ENCODE results near the gene THADA. TPM values are rescaled to one million over a fixed set of nuclear protein-coding genes. Genes with fewer than 3 reads are reported as not detected.
"Not testable (repeated sequence)": the region's sequence is repeated elsewhere in the genome, so short reads cannot be mapped to it uniquely, and the experiment has no call there.

THADA gene
- total and polyA plus RNA-seq, 2 donors (not counting 3 experiments of a cell fraction or from before 2014, with no cell fraction given): 22.6 to 25.3 TPM

DNA sequence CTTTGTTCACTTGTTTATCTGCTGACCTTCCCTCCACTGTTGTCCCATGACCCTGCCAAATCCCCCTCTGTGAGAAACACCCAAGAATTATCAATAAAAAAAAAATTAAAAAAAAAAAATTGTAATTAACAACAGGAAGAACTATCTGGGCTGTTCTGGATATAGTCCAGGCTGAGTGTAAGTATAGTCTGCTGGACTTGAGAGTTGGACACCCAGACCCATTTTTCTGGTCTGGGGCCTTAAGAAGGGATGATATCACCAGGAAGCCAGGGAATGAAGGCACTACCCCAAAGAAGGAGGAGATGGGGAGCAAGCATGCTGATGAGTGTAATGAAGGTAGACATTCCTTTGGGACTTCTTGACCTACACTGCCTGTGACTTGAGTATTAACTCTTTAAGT lies 297.3 kb downstream of the THADA start:
- intact Hi-C loops (cut with micrococcal nuclease) (no loop called here), dilution Hi-C loops (cut with MboI; ENCODE audit: extremely low pct_ligation_motif_present, low sequenced_read_pairs) (no loop called here)
- H3K4me2 ChIP-seq (ENCODE audit: insufficient read depth, low read length): no peak overlapping the region
- DNase-seq (ENCODE audit: low read depth, low spot score): no peak
- H3K79me2 ChIP-seq (ENCODE audit: control insufficient read depth, insufficient read depth, low read length): no peaks in the 10 kb centered on the region
- no peaks in the 10 kb centered on the region for H3K27me3 ChIP-seq (ENCODE audit: control insufficient read depth in 2 of 2, insufficient read depth in 2 of 2, low read length in 2 of 2)
- H3K9me1 ChIP-seq (replicated peaks; ENCODE audit: control insufficient read depth, extremely low read depth, insufficient read depth, low read length): no peaks in the 10 kb centered on the region
- no peak for FAIRE-seq
- no peaks in the 10 kb centered on the region for H3K9me3 ChIP-seq (replicated peaks; ENCODE audit: control insufficient read depth, insufficient read depth, low read length)
- no peaks in the 10 kb centered on the region for H4K20me1 ChIP-seq (replicated peaks; ENCODE audit: control insufficient read depth, extremely low read depth, insufficient read depth, low read length)
- no peak overlapping the region for H2AFZ ChIP-seq (ENCODE audit: low read depth, low read length)
- TF ChIP-seq CTCF (IDR thresholded peaks at IDR 0.05; ENCODE audit: extremely low read depth in 1 of 2, insufficient read depth in 1 of 2, low read depth in 1 of 2, low read length in 2 of 2): no peak
- TF ChIP-seq POLR2AphosphoS5 (IDR thresholded peaks at IDR 0.05; ENCODE audit: insufficient read depth, low read depth, low read length): no peak
- TF ChIP-seq EZH2 (IDR thresholded peaks at IDR 0.05; ENCODE audit: borderline replicate concordance, low read depth, low read length, severe bottlenecking): no peak
- no peak for TF ChIP-seq POLR2A (IDR thresholded peaks at IDR 0.05; ENCODE audit: low read depth, low read length)
- no peak for TF ChIP-seq JUN (IDR thresholded peaks at IDR 0.05; ENCODE audit: borderline replicate concordance, insufficient read depth, insufficient read length, low read depth)
- TF ChIP-seq MYC (IDR thresholded peaks at IDR 0.05; ENCODE audit: low read depth, low read length): no peak
- no peak for TF ChIP-seq GATA2 (IDR thresholded peaks at IDR 0.05; ENCODE audit: insufficient read depth, insufficient read length, low read depth, low read length)
- no peak for TF ChIP-seq MAX (IDR thresholded peaks at IDR 0.05; ENCODE audit: insufficient read depth, insufficient read length)
- ChIA-PET POLR2A (no interaction called here), CTCF (interaction anchor here (0.6 kb wide), 1 partner anchor 161 kb away, joined by 4 read pairs; no protein-coding TSS in a partner anchor)
- no TSS peak for BruUV-seq (replicated peaks)
- no peak overlapping the region for H3K27ac ChIP-seq (ENCODE audit: insufficient read depth, low read depth, low read length)
- H3K9ac ChIP-seq (replicated peaks; ENCODE audit: extremely low read depth, insufficient read depth, low read length): no peak overlapping the region
- no peaks in the 10 kb centered on the region for H3K36me3 ChIP-seq (ENCODE audit: control insufficient read depth in 2 of 2, extremely low read depth in 1 of 2, insufficient read depth in 2 of 2, low read length in 2 of 2)
- H3K4me1 ChIP-seq (ENCODE audit: control insufficient read depth, extremely low read depth, insufficient read depth, low read length): peaks cover 10% of the 10 kb centered on the region
- no peak overlapping the region for H3K4me3 ChIP-seq (replicated peaks in 1 of 3; ENCODE audit: insufficient read depth in 1 of 3, low read depth in 1 of 3, low read length in 3 of 3)

DNA sequence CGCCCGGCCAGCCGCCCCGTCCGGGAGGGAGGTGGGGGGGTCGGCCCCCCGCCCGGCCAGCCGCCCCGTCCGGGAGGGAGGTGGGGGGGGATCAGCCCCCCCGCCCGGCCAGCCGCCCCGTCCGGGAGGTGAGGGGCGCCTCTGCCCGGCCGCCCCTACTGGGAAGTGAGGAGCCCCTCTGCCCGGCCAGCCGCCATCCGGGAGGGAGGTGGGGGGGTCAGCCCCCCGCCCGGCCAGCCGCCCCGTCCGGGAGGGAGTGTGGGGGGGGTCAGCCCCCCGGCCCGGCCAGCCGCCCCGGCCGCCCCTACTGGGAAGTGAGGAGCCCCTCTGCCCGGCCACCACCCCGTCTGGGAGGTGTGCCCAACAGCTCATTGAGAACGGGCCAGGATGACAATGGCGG lies 298.1 kb downstream of the THADA start:
- dilution Hi-C loops (cut with MboI; ENCODE audit: extremely low pct_ligation_motif_present, low sequenced_read_pairs); H3K36me3 ChIP-seq (ENCODE audit: control insufficient read depth in 2 of 2, extremely low read depth in 1 of 2, insufficient read depth in 2 of 2, low read length in 2 of 2); H3K4me3 ChIP-seq (replicated peaks in 1 of 3; ENCODE audit: insufficient read depth in 1 of 3, low read depth in 1 of 3, low read length in 3 of 3); H4K20me1 ChIP-seq (replicated peaks; ENCODE audit: control insufficient read depth, extremely low read depth, insufficient read depth, low read length); H3K9me3 ChIP-seq (replicated peaks; ENCODE audit: control insufficient read depth, insufficient read depth, low read length); H2AFZ ChIP-seq (ENCODE audit: low read depth, low read length); H3K4me2 ChIP-seq (ENCODE audit: insufficient read depth, low read length); H3K79me2 ChIP-seq (ENCODE audit: control insufficient read depth, insufficient read depth, low read length); DNase-seq (ENCODE audit: low read depth, low spot score); H3K27ac ChIP-seq (ENCODE audit: insufficient read depth, low read depth, low read length); H3K9ac ChIP-seq (replicated peaks; ENCODE audit: extremely low read depth, insufficient read depth, low read length); H3K9me1 ChIP-seq (replicated peaks; ENCODE audit: control insufficient read depth, extremely low read depth, insufficient read depth, low read length); BruUV-seq (replicated peaks); H3K27me3 ChIP-seq (ENCODE audit: control insufficient read depth in 2 of 2, insufficient read depth in 2 of 2, low read length in 2 of 2); FAIRE-seq; POLR2A ChIA-PET; intact Hi-C loops (cut with micrococcal nuclease); CTCF ChIA-PET: not testable (repeated sequence)
- peaks cover 13% of the 10 kb centered on the region for H3K4me1 ChIP-seq (ENCODE audit: control insufficient read depth, extremely low read depth, insufficient read depth, low read length)

Data from endothelial cell of umbilical vein (primary cell).